B cell (primary cell): ENCODE data around the gene TKT.

Source experiments
- EZH2 ChIP-seq: IDR thresholded peaks from 2 replicates; pipeline ENCODE4 v1.6.1; 2012; ENCODE audit warnings: borderline replicate concordance, low read depth, mild to moderate bottlenecking, moderate library complexity, low read length; ENCODE audit not compliant: insufficient read depth, poor library complexity, severe bottlenecking
- TF ChIP-seq, protein P1 (sequence below): fragments of 200-600 bp; IDR thresholded peaks from one replicate; pipeline ENCODE4 v1.8.0; 2022; ENCODE audit warnings: antibody characterized with exemption, mild to moderate bottlenecking

GRCh38 chr3:53223541-53223966 lies 32.3 kb downstream of the TKT start:
- TF ChIP-seq, protein P1, sequence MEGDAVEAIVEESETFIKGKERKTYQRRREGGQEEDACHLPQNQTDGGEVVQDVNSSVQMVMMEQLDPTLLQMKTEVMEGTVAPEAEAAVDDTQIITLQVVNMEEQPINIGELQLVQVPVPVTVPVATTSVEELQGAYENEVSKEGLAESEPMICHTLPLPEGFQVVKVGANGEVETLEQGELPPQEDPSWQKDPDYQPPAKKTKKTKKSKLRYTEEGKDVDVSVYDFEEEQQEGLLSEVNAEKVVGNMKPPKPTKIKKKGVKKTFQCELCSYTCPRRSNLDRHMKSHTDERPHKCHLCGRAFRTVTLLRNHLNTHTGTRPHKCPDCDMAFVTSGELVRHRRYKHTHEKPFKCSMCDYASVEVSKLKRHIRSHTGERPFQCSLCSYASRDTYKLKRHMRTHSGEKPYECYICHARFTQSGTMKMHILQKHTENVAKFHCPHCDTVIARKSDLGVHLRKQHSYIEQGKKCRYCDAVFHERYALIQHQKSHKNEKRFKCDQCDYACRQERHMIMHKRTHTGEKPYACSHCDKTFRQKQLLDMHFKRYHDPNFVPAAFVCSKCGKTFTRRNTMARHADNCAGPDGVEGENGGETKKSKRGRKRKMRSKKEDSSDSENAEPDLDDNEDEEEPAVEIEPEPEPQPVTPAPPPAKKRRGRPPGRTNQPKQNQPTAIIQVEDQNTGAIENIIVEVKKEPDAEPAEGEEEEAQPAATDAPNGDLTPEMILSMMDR = no peak
- TF ChIP-seq EZH2 = no peak
